Neural cell (in vitro differentiated cells): ENCODE measurements around the gene ISCU. TPM values are rescaled to one million over a fixed set of nuclear protein-coding genes. Genes with fewer than 3 reads are reported as not detected.

Experiments
- H2AFZ ChIP-seq: fragments of 200-600, 300-800 bp; sonication (generic), shearing (Covaris generic); 2 replicates; pipeline ENCODE4 v1.6.0; 2014; ENCODE audit warnings: low read depth, mild to moderate bottlenecking, antibody characterized with exemption, low read length, moderate library complexity
- H3F3A ChIP-seq: fragments of 200-600 bp; shearing (Covaris generic); 2 replicates; pipeline ENCODE4 v1.6.1; 2016; ENCODE audit warnings: mild to moderate bottlenecking, moderate library complexity, mixed read lengths, antibody characterized with exemption, low read length; ENCODE audit not compliant: insufficient read depth, poor library complexity, severe bottlenecking
- H3K27ac ChIP-seq: fragments of 200-600, 300-800 bp; sonication (generic), shearing (Covaris generic); 2 replicates; pipeline ENCODE4 v1.5.1; 2014; ENCODE audit warnings: mild to moderate bottlenecking, low read length, moderate library complexity
- H3K27me3 ChIP-seq: fragments of 300-800, 200-600 bp; sonication (generic), shearing (Covaris generic); 2 replicates; pipeline ENCODE4 v1.6.0; 2014; ENCODE audit warnings: mild to moderate bottlenecking, low read depth, low read length, moderate library complexity; ENCODE audit not compliant: insufficient read depth
- H3K36me3 ChIP-seq: fragments of 300-800, 200-600 bp; sonication (generic), shearing (Covaris generic); 2 replicates; pipeline ENCODE4 v1.5.1; 2014; ENCODE audit warnings: mild to moderate bottlenecking, antibody characterized with exemption, low read length, moderate library complexity; ENCODE audit not compliant: insufficient read depth
- H3K4me2 ChIP-seq: fragments of 300-800, 200-600 bp; sonication (generic), shearing (Covaris generic); 2 replicates; pipeline ENCODE4 v1.6.0; 2014; ENCODE audit warnings: mild to moderate bottlenecking, low read length
- H3K4me3 ChIP-seq: fragments of 300-800, 200-600 bp; sonication (generic), shearing (Covaris generic); 2 replicates; pipeline ENCODE4 v1.5.1; 2014; ENCODE audit warnings: mild to moderate bottlenecking, low read length, moderate library complexity
- H3K79me2 ChIP-seq: fragments of 200-600 bp; shearing (Covaris generic); replicated peaks from 2 replicates; pipeline ENCODE4 v1.6.0; 2014; ENCODE audit warnings: mild to moderate bottlenecking, low read length, moderate library complexity; ENCODE audit not compliant: insufficient read depth
- H3K9ac ChIP-seq: fragments of 300-800, 200-600 bp; sonication (generic), shearing (Covaris generic); 2 replicates; pipeline ENCODE4 v1.6.1; 2016; ENCODE audit warnings: mild to moderate bottlenecking, low read length, mixed read lengths
- H3K9me2 ChIP-seq: fragments of 200-600 bp; shearing (Covaris generic); 2 replicates; pipeline ENCODE4 v1.6.1; 2016; ENCODE audit warnings: mild to moderate bottlenecking, low read length, mixed read lengths; ENCODE audit not compliant: insufficient read depth
- H3K9me3 ChIP-seq: fragments of 200-600, 300-800 bp; sonication (generic), shearing (Covaris generic); 2 replicates; pipeline ENCODE4 v1.6.1; 2016; ENCODE audit warnings: mild to moderate bottlenecking, mixed run types, low read length, moderate library complexity, mixed read lengths
- H4K20me1 ChIP-seq: fragments of 200-600 bp; shearing (Covaris generic); 2 replicates; pipeline ENCODE4 v1.6.1; 2016; ENCODE audit warnings: mild to moderate bottlenecking, mixed run types; ENCODE audit not compliant: insufficient read depth
- EZH2 ChIP-seq: fragments of 200-600, 300-800 bp; shearing (Covaris generic), sonication (generic); IDR thresholded peaks from 2 replicates; pipeline ENCODE4 v1.6.1; 2014; ENCODE audit warnings: antibody characterized with exemption, low read length, borderline replicate concordance, mild to moderate bottlenecking; ENCODE audit not compliant: insufficient read depth, poor library complexity, severe bottlenecking
- POLR2AphosphoS5 ChIP-seq: IDR thresholded peaks from 2 replicates; pipeline ENCODE4 v1.6.1; 2012
- RAD21 ChIP-seq: fragments of 450-650 bp; conservative IDR thresholded peaks from 2 replicates; pipeline ENCODE4 v1.6.1; 2014; ENCODE audit warnings: antibody characterized with exemption, mild to moderate bottlenecking, moderate library complexity
- SMC3 ChIP-seq: fragments of 450-650 bp; conservative IDR thresholded peaks from 2 replicates; pipeline ENCODE4 v1.6.1; 2014; ENCODE audit warnings: antibody characterized with exemption, mild to moderate bottlenecking, moderate library complexity; ENCODE audit not compliant: poor library complexity
- polyA plus RNA-seq: library from polyadenylated mRNA; depleted of rRNA; stranded (reverse); fragments of >200 nt; gene quantifications from 2 replicates; pipeline ENCODE4 v1.2.3, GENCODE V29; 2014
- TF ChIP-seq, protein P1 (sequence below): IDR thresholded peaks from 2 replicates; pipeline ENCODE4 v1.6.1; 2012; ENCODE audit warnings: borderline replicate concordance
- TF ChIP-seq, protein P2 (sequence below): fragments of 450-650 bp; IDR thresholded peaks from 2 replicates; pipeline ENCODE4 v1.5.1; 2014; ENCODE audit warnings: antibody characterized with exemption, mild to moderate bottlenecking, moderate library complexity; ENCODE audit not compliant: poor library complexity, severe bottlenecking

The ISCU gene
- polyA plus RNA-seq, 1 donor from 2014 or later: 164 TPM

DNA sequence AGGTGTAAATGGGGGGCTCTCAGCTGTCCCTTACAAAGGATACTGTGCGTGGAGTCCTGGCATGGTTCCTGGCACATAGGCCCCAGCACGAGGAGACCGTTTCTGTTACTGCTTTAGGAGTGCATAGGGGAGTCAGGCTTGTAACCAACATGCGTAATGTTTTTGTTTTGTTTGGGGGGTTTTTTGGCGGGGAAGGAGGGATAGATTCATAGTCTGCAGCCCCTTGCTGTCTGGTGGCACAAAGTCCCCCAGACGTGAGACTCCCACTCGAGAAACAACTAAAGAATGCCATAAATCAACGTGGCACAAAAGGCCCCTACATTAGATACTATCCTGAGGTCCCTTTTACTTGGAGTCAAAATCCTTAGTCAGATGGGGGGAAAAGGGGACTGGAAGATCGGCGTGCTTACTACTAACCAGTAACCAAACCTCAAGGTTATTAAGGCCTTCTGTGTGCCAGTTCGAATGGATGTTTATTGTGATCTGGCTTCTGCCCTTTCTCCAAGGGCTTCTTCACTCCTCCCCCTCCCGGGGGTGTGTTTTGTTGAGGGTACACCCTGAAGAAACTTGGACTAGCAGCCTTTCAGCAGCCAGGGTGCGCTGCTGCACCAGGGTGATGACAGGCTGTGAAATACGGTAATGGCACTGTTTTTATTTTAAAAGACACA is 874 bp downstream of the ISCU start:
- Histone ChIP-seq H3K79me2 (peaks cover 36% of the 10 kb centered on the region), H3K4me2 (peak overlapping the region; percentile 98), H3K4me3 (peak overlapping the region; percentile 75), H3K9ac (peak overlapping the region; percentile 80), H3F3A (peaks cover 3% of the 10 kb centered on the region), H2AFZ (peak overlapping the region; percentile 31), H4K20me1 (no peaks in the 10 kb centered on the region), H3K9me3 (no peaks in the 10 kb centered on the region), H3K9me2 (no peaks in the 10 kb centered on the region), H3K36me3 (peaks cover 2% of the 10 kb centered on the region), H3K27me3 (no peaks in the 10 kb centered on the region), H3K27ac (peak overlapping the region; percentile 74)
- TF ChIP-seq EZH2: no peak
- TF ChIP-seq POLR2AphosphoS5: peak; percentile 36
- TF ChIP-seq, protein P1, sequence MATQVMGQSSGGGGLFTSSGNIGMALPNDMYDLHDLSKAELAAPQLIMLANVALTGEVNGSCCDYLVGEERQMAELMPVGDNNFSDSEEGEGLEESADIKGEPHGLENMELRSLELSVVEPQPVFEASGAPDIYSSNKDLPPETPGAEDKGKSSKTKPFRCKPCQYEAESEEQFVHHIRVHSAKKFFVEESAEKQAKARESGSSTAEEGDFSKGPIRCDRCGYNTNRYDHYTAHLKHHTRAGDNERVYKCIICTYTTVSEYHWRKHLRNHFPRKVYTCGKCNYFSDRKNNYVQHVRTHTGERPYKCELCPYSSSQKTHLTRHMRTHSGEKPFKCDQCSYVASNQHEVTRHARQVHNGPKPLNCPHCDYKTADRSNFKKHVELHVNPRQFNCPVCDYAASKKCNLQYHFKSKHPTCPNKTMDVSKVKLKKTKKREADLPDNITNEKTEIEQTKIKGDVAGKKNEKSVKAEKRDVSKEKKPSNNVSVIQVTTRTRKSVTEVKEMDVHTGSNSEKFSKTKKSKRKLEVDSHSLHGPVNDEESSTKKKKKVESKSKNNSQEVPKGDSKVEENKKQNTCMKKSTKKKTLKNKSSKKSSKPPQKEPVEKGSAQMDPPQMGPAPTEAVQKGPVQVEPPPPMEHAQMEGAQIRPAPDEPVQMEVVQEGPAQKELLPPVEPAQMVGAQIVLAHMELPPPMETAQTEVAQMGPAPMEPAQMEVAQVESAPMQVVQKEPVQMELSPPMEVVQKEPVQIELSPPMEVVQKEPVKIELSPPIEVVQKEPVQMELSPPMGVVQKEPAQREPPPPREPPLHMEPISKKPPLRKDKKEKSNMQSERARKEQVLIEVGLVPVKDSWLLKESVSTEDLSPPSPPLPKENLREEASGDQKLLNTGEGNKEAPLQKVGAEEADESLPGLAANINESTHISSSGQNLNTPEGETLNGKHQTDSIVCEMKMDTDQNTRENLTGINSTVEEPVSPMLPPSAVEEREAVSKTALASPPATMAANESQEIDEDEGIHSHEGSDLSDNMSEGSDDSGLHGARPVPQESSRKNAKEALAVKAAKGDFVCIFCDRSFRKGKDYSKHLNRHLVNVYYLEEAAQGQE: no peak
- peak; percentile 89 for TF ChIP-seq RAD21
- TF ChIP-seq SMC3: peak; percentile 90
- TF ChIP-seq, protein P2, sequence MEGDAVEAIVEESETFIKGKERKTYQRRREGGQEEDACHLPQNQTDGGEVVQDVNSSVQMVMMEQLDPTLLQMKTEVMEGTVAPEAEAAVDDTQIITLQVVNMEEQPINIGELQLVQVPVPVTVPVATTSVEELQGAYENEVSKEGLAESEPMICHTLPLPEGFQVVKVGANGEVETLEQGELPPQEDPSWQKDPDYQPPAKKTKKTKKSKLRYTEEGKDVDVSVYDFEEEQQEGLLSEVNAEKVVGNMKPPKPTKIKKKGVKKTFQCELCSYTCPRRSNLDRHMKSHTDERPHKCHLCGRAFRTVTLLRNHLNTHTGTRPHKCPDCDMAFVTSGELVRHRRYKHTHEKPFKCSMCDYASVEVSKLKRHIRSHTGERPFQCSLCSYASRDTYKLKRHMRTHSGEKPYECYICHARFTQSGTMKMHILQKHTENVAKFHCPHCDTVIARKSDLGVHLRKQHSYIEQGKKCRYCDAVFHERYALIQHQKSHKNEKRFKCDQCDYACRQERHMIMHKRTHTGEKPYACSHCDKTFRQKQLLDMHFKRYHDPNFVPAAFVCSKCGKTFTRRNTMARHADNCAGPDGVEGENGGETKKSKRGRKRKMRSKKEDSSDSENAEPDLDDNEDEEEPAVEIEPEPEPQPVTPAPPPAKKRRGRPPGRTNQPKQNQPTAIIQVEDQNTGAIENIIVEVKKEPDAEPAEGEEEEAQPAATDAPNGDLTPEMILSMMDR: peak; percentile 91

DNA sequence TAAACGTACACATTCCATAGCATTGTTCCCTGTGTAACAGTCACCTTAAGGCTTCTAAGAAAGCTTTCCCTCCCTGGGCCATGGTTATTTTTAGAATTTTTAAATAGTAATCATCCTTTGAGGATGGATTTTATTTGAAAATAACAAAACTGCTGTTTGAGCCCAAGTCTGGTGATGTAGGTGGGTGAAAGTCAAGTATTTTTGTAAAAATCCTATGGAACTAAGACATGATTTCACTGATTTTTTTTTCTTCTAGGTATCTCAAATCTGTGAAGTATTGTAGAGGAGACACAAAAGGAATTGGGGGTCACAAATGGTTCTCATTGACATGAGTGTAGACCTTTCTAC is 1.4 kb downstream of the ISCU start:
- no peak overlapping the region for H2AFZ ChIP-seq
- peak overlapping the region; percentile 98 for H3K4me2 ChIP-seq
- no peaks in the 10 kb centered on the region for H4K20me1 ChIP-seq
- H3K9me2 ChIP-seq: no peaks in the 10 kb centered on the region
- peak overlapping the region; percentile 75 for H3K4me3 ChIP-seq
- peaks cover 3% of the 10 kb centered on the region for H3K36me3 ChIP-seq
- H3K27me3 ChIP-seq: no peaks in the 10 kb centered on the region
- peak overlapping the region; percentile 74 for H3K27ac ChIP-seq
- no peaks in the 10 kb centered on the region for H3K9me3 ChIP-seq
- H3K9ac ChIP-seq: peak overlapping the region; percentile 80
- H3F3A ChIP-seq: peaks cover 3% of the 10 kb centered on the region
- peaks cover 32% of the 10 kb centered on the region for H3K79me2 ChIP-seq
- no peak for TF ChIP-seq POLR2AphosphoS5
- TF ChIP-seq, protein P2: peak; percentile 9
